Bone marrow (tissue), 2 donors: Measurements from ENCODE around the gene TECPR2.

ENCODE experiments used
- DNase-seq, 2 donors: peaks; one replicate each; lab custom pipeline; 2025; lab: John Stamatoyannopoulos, UW

The TECPR2 gene

GRCh38 chr14:102496331-102496691 is 133.6 kb downstream of the TECPR2 start:
- DNase-seq: no peak

GRCh38 chr14:102496958-102497744 is 134.4 kb downstream of the TECPR2 start:
- DNase-seq: no peak

- no peak for DNase-seq
Measured at GRCh38 chr14:102497998-102498677, 135.4 kb downstream of the TECPR2 start.

- no peak for DNase-seq
Measured at GRCh38 chr14:102498678-102499265, 136.0 kb downstream of the TECPR2 start.

- DNase-seq: no peak
Measured at GRCh38 chr14:102499401-102500157, 136.8 kb downstream of the TECPR2 start.

GRCh38 chr14:102500158-102500662 is 137.5 kb downstream of the TECPR2 start:
- DNase-seq: no peak

- DNase-seq: no peak
Measured at GRCh38 chr14:102500713-102501112, 138.0 kb downstream of the TECPR2 start.

GRCh38 chr14:102501751-102502315 is 139.1 kb downstream of the TECPR2 start:
- no peak for DNase-seq

GRCh38 chr14:102502571-102502970 is 139.8 kb downstream of the TECPR2 start:
- no peak for DNase-seq

GRCh38 chr14:102503641-102504327 is 141.0 kb downstream of the TECPR2 start:
- no peak for DNase-seq

- no peak for DNase-seq
Measured at GRCh38 chr14:102504328-102504999, 141.7 kb downstream of the TECPR2 start.

GRCh38 chr14:102505000-102505619 is 142.4 kb downstream of the TECPR2 start:
- no peak for DNase-seq

- no peak for DNase-seq
Measured at GRCh38 chr14:102505775-102506625, 143.3 kb downstream of the TECPR2 start.

- DNase-seq: no peak
Measured at GRCh38 chr14:102506626-102506925, 143.8 kb downstream of the TECPR2 start.

- no peak for DNase-seq
Measured at GRCh38 chr14:102507081-102507856, 144.5 kb downstream of the TECPR2 start.

- no peak for DNase-seq
Measured at GRCh38 chr14:102507857-102508312, 145.1 kb downstream of the TECPR2 start.

GRCh38 chr14:102508410-102508773 is 145.7 kb downstream of the TECPR2 start:
- no peak for DNase-seq
